Smooth muscle cell (in vitro differentiated cells): ENCODE measurements around the gene PSD2. TPM values are rescaled to one million over a fixed set of nuclear protein-coding genes. Genes with fewer than 3 reads are reported as not detected.
A peak's percentile ranks its signal among the peaks of the same experiment; 100 is the strongest.

Source experiments
- DNase-seq: peaks from one replicate; lab custom pipeline; 2025; ENCODE audit not compliant: unreplicated experiment; lab: John Stamatoyannopoulos, UW
- H2AFZ ChIP-seq: fragments of 200-600 bp; sonication (generic); 2 replicates; pipeline ENCODE4 v1.6.0; 2016; ENCODE audit warnings: antibody characterized with exemption, low read depth, mild to moderate bottlenecking
- H3F3A ChIP-seq: fragments of 200-600 bp; sonication (generic); 2 replicates; pipeline ENCODE4 v1.6.0; 2017; ENCODE audit warnings: antibody characterized with exemption, low read depth
- H3K27ac ChIP-seq: fragments of 200-600 bp; sonication (generic); 2 replicates; pipeline ENCODE4 v1.5.1; 2016; ENCODE audit warnings: low read depth, mild to moderate bottlenecking
- H3K27me3 ChIP-seq: fragments of 200-600 bp; sonication (generic); 2 replicates; pipeline ENCODE4 v1.6.1; 2016; ENCODE audit warnings: low read depth, mild to moderate bottlenecking
- H3K36me3 ChIP-seq: fragments of 200-600 bp; sonication (generic); 2 replicates; pipeline ENCODE4 v1.5.1; 2016; ENCODE audit warnings: low read depth
- H3K4me1 ChIP-seq: fragments of 200-600 bp; sonication (generic); 2 replicates; pipeline ENCODE4 v1.5.1; 2016; ENCODE audit warnings: low read depth
- H3K4me2 ChIP-seq: fragments of 200-600 bp; sonication (generic); 2 replicates; pipeline ENCODE4 v1.6.0; 2016; ENCODE audit warnings: mild to moderate bottlenecking
- H3K4me3 ChIP-seq: fragments of 200-600 bp; sonication (generic); 2 replicates; pipeline ENCODE4 v1.5.1; 2016; ENCODE audit warnings: mild to moderate bottlenecking
- H3K79me2 ChIP-seq: fragments of 200-600 bp; sonication (generic); 2 replicates; pipeline ENCODE4 v1.6.0; 2016; ENCODE audit warnings: low read depth, mild to moderate bottlenecking
- H3K9ac ChIP-seq: fragments of 200-600 bp; sonication (generic); 2 replicates; pipeline ENCODE4 v1.6.0; 2016; ENCODE audit warnings: low read depth
- H3K9me3 ChIP-seq: fragments of 200-600 bp; sonication (generic); replicated peaks from 2 replicates; pipeline ENCODE4 v1.5.1; 2016; ENCODE audit warnings: low read depth
- H4K20me1 ChIP-seq: fragments of 200-600 bp; sonication (generic); 2 replicates; pipeline ENCODE4 v1.6.0; 2016; ENCODE audit warnings: low read depth
- WGBS: methylation state at CpG from one replicate; pipeline ENCODE4 v1.1.7; 2016; ENCODE audit warnings: low lambda C conversion rate; 5-methylcytosine and 5-hydroxymethylcytosine counted together
- polyA plus RNA-seq: library from polyadenylated mRNA; unstranded; fragments of >200 nt; fragmentation: Nextera tagmentation; extraction: Ambion mirVana; gene quantifications from 2 replicates; pipeline ENCODE4 v1.2.1, GENCODE V29; 2016
- total RNA-seq: library from RNA; depleted of rRNA; stranded (reverse); fragments of >200 nt; gene quantifications from 2 replicates; pipeline ENCODE4 v1.2.3, GENCODE V29; 2014
- TF ChIP-seq, protein P1 (sequence below): fragments of 200-600 bp; sonication (generic); IDR thresholded peaks from 2 replicates; pipeline ENCODE4 v1.5.1; 2017; ENCODE audit warnings: borderline replicate concordance, mild to moderate bottlenecking, antibody characterized with exemption; ENCODE audit not compliant: insufficient read depth, poor library complexity, severe bottlenecking

PSD2 gene
- total and polyA plus RNA-seq, 2 experiments from 2014 or later: 0.54 to 0.81 TPM

DNA sequence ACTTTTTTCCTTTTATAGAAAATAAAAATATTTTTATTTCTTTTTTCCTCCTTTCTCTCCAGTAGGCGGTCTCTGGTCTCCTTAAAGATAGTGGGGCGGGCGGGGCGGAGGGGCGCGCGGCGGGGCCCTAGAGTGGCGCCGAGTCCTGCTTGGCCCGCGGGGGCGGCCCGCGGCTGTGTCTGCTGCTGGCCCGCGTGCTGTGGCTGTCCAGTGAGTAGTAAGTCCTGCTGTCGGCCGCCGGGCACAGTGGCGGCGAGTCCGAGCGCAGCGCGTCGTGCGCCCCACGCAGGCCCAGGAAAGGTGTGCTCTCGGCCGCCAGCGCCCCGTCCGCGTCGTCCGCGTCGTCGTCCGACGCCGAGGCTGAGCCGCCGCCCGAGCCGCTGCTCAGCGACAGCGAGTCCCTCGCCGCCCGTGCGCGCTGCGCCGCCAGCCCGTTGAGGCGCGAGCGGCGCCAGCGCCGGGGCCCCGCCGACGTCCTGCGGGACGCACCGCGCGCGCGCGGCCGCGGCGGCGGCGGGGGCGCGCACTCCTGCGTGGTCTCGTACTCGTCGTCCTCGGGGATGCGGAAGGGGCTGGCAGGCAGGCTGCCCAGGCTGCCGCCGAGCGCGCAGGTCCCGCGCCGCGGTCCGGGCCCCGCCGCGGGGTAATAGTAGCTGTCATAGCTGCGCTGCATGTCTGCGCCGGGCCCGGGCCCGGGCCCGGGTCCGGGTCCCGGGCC is 52.3 kb downstream of the PSD2 start:
- peak; percentile 25 for DNase-seq
- peaks cover 41% of the 10 kb centered on the region for H3K27me3 ChIP-seq
- no peaks in the 10 kb centered on the region for H3F3A ChIP-seq
- H3K36me3 ChIP-seq: no peaks in the 10 kb centered on the region
- H3K9me3 ChIP-seq: no peaks in the 10 kb centered on the region
- H3K4me3 ChIP-seq: peak overlapping the region; percentile 57
- H3K4me2 ChIP-seq: peak overlapping the region; percentile 91
- TF ChIP-seq, protein P1, sequence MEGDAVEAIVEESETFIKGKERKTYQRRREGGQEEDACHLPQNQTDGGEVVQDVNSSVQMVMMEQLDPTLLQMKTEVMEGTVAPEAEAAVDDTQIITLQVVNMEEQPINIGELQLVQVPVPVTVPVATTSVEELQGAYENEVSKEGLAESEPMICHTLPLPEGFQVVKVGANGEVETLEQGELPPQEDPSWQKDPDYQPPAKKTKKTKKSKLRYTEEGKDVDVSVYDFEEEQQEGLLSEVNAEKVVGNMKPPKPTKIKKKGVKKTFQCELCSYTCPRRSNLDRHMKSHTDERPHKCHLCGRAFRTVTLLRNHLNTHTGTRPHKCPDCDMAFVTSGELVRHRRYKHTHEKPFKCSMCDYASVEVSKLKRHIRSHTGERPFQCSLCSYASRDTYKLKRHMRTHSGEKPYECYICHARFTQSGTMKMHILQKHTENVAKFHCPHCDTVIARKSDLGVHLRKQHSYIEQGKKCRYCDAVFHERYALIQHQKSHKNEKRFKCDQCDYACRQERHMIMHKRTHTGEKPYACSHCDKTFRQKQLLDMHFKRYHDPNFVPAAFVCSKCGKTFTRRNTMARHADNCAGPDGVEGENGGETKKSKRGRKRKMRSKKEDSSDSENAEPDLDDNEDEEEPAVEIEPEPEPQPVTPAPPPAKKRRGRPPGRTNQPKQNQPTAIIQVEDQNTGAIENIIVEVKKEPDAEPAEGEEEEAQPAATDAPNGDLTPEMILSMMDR: peak; percentile 5
- 3% methylated on average over 91 of the region's 107 CpGs for WGBS
- H2AFZ ChIP-seq: no peak overlapping the region
- no peaks in the 10 kb centered on the region for H3K4me1 ChIP-seq
- no peak overlapping the region for H3K27ac ChIP-seq
- no peak overlapping the region for H3K9ac ChIP-seq
- H3K79me2 ChIP-seq: no peaks in the 10 kb centered on the region
- no peaks in the 10 kb centered on the region for H4K20me1 ChIP-seq

DNA sequence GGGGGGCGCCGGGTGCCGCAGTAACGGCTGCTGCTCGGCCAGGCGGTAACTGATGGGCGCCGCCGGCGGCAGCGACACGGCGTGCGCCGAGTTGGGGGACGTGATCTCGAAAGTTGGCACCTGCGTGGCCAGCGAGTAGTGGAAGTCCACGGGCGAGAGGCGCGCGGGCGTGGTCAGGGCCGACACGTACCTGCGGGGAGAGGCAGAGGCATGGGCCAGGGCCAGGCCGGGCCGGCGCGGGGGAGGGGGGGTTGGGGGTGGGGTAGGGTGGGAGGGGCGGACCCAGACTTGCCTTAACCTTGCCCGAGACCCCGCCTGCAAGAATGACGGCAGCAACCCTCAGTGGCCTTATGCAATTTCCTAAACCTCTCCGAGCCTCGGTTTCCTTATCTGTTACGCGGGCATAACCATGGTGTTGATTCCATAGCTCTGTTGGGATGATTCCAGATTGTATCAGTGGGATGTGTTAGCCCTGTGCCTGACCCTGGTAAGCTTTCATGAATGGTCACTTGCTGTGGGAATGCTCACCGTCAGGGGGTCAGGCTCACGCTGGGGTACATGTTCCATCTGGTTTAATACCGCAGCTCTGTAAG is 53.0 kb downstream of the PSD2 start:
- Histone ChIP-seq H3K36me3 (no peaks in the 10 kb centered on the region), H3K79me2 (no peaks in the 10 kb centered on the region), H3K4me3 (peak overlapping the region; percentile 57), H3K4me1 (no peaks in the 10 kb centered on the region), H3K27ac (no peak overlapping the region), H3K27me3 (peaks cover 35% of the 10 kb centered on the region), H3K4me2 (peak overlapping the region; percentile 91), H3K9me3 (no peaks in the 10 kb centered on the region), H3F3A (no peaks in the 10 kb centered on the region), H4K20me1 (no peaks in the 10 kb centered on the region), H2AFZ (no peak overlapping the region), H3K9ac (no peak overlapping the region)
- 12% methylated on average over 36 of the region's 43 CpGs for WGBS
- TF ChIP-seq, protein P1: no peak
- no peak for DNase-seq

DNA sequence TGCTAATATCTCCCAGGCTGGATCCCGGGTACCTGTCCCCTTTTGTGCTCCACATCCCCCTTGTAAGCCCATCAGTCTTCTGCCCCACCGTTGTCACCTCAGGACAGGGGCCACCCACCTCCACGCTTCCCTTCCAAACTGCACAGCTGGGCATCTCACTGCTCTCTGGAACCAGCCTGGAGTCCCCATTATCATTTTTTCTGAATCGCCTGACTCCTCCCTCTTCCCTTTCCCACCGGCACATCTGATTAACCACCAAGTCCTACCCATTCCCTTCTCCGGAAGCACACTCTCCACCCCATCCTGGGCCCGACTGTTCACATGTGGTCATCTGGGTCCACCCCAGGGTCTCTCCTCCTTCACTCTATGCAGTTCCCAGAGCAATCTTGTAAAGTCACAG is 53.9 kb downstream of the PSD2 start:
- H3K79me2 ChIP-seq: no peaks in the 10 kb centered on the region
- H2AFZ ChIP-seq: no peak overlapping the region
- no peak overlapping the region for H3K4me2 ChIP-seq
- H3K4me1 ChIP-seq: no peaks in the 10 kb centered on the region
- H3K36me3 ChIP-seq: no peaks in the 10 kb centered on the region
- no peaks in the 10 kb centered on the region for H3F3A ChIP-seq
- H3K9me3 ChIP-seq: no peaks in the 10 kb centered on the region
- H3K27ac ChIP-seq: no peak overlapping the region
- H3K27me3 ChIP-seq: peaks cover 33% of the 10 kb centered on the region
- 72% methylated on average over 7 of the region's 7 CpGs for WGBS
- no peak for DNase-seq
- H4K20me1 ChIP-seq: no peaks in the 10 kb centered on the region
- TF ChIP-seq, protein P1: no peak
- H3K4me3 ChIP-seq: no peak overlapping the region
- H3K9ac ChIP-seq: no peak overlapping the region

DNA sequence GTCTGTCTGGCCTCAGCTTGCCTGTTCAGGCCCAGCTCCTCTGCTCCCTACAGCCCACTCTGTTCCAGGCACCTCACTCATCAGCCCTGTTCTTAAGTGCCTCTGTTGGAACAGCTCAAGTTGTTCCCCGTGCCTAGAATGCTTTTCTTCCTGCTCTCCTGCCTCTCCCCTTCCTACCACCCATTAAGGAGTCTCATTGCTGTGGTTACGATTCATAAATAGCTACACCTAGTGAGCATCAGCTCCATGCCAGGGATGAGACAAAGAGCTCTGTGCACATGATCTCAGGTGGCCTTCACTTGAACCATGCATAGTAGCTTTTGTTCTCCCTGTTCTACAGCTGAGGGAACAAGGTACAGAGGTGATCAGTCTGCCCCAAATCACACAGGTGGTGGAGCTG is 54.3 kb downstream of the PSD2 start:
- H4K20me1 ChIP-seq: no peaks in the 10 kb centered on the region
- no peak overlapping the region for H2AFZ ChIP-seq
- WGBS: 91% methylated on average over 2 of the region's 2 CpGs
- H3K9me3 ChIP-seq: no peaks in the 10 kb centered on the region
- H3K27me3 ChIP-seq: peaks cover 32% of the 10 kb centered on the region
- no peaks in the 10 kb centered on the region for H3K79me2 ChIP-seq
- no peak overlapping the region for H3K9ac ChIP-seq
- H3F3A ChIP-seq: no peaks in the 10 kb centered on the region
- DNase-seq: no peak
- H3K4me3 ChIP-seq: no peak overlapping the region
- no peaks in the 10 kb centered on the region for H3K4me1 ChIP-seq
- no peak overlapping the region for H3K27ac ChIP-seq
- TF ChIP-seq, protein P1: no peak
- no peaks in the 10 kb centered on the region for H3K36me3 ChIP-seq
- no peak overlapping the region for H3K4me2 ChIP-seq
